GM13977 (cell line): ENCODE results near the gene RHOT2.
"Not testable (repeated sequence)": the region's sequence is repeated elsewhere in the genome, so short reads cannot be mapped to it uniquely, and the experiment has no call there.

Experiments used
- DNase-seq: peaks from one replicate; pipeline ENCODE4 v3.0.0; 2012; ENCODE audit warnings: low spot score
- in situ Hi-C: fragments of 300-500 bp; cut with MboI; formaldehyde crosslinking; loops from one replicate; pipeline ENCODE4 v1.12.0; 2022; ENCODE audit warnings: low sequenced_read_pairs, low pct_unique_long_range_greater_than_20kb, mixed read lengths, inconsistent platforms; ENCODE audit not compliant: unreplicated experiment
- TF ChIP-seq, protein P1 (sequence below): IDR thresholded peaks from 2 replicates; pipeline ENCODE4 v1.5.1; 2012; ENCODE audit warnings: mild to moderate bottlenecking, control low read depth; ENCODE audit not compliant: insufficient read depth; ENCODE audit errors: extremely low read depth, missing control alignments

The RHOT2 gene

DNA sequence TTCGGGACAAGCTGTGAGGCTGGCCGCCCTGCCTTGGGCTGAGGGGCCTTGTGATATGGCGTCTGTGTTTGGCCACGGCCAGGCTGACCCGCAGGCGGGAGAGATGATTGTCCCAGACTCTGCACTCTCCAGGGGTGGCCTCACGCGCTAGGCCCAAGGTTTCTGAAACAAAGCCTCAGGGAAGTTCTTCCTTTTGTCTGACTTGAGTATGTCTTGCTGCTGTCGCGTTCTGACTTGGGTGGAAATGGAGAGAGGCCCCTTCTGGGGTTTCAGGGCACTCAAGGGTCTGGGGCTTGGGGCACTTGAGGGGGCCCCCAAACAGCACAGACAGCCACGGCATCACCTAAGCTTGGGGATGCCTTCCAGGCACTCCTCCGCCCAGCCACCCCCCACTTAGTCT, 43.2 kb downstream of the RHOT2 start:
- in situ Hi-C loops = loop anchor here (5.0 kb wide), 1 partner anchor 76 kb away; the partner anchor contains the start of genes CHTF18 and RPUSD1
- TF ChIP-seq, protein P1, sequence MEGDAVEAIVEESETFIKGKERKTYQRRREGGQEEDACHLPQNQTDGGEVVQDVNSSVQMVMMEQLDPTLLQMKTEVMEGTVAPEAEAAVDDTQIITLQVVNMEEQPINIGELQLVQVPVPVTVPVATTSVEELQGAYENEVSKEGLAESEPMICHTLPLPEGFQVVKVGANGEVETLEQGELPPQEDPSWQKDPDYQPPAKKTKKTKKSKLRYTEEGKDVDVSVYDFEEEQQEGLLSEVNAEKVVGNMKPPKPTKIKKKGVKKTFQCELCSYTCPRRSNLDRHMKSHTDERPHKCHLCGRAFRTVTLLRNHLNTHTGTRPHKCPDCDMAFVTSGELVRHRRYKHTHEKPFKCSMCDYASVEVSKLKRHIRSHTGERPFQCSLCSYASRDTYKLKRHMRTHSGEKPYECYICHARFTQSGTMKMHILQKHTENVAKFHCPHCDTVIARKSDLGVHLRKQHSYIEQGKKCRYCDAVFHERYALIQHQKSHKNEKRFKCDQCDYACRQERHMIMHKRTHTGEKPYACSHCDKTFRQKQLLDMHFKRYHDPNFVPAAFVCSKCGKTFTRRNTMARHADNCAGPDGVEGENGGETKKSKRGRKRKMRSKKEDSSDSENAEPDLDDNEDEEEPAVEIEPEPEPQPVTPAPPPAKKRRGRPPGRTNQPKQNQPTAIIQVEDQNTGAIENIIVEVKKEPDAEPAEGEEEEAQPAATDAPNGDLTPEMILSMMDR = no peak
- no peak for DNase-seq

DNA sequence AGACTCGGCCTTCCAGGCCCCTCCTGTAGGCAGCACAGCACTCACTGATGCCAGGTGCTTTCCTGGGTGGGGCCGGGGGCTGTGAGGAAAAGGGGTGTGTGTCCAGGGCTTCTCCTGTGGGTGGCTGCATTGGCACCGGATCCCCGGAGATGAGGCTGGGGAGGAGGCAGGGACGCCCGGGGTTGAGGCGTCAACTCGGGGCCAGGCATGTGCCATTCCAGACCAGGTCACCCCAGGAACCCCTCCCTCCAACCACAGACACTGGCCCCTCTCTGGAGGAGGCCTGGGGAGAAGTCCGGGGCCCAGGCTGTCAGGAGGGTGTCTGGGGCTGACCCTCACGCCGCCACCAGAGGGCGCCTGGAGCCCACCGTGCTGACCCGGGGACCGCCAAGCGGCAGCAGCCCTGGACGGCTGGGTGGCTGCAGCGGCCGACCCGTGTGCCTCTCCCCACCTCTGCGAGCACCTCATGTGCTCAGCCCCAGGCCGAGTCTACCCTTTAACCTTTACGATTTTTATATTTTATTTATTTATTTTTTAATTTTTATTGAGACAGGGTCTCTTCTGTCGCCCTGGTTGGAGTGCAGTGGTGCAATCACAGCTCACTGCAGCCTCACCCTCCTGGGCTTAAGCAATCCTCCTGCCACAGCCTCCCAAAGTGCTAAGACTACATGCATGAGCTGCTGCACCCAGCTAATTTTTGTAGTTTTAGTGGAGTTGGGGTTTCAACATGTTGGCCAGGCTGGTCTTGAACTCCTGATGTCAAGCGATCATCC, 43.8 kb downstream of the RHOT2 start:
- in situ Hi-C loops = loop anchor here (5.0 kb wide), 1 partner anchor 76 kb away; the partner anchor contains the start of genes CHTF18 and RPUSD1
- peak; percentile 95 for DNase-seq
- TF ChIP-seq, protein P1 = peak; percentile 98

DNA sequence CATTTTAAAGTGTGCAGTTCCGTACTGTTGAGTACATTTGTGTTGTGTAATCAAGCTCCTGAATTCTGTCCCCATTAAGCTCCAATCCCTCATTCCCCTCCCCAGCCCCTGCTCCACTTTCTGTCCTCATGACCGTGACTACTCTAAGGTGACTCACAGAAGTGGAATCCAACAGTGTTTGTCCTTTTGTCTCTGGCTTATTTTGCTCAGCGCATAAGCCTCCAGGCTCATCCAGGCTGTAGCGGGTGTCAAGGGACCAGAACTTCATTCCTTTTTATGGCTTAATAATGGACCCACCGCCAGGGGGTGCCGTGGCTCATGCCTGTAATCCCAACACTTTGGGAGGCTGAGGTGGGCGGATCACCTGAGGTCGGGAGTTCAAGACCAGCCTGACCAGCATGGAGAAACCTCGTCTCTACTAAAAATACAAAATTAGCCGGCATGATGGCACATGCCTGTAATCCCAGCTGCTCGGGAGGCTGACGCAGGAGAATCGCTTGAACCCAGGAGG, 44.9 kb downstream of the RHOT2 start:
- in situ Hi-C loops = loop anchor here (5.0 kb wide), 1 partner anchor 75 kb away; the partner anchor contains the start of genes CHTF18 and RPUSD1
- not testable (repeated sequence) for DNase-seq
- TF ChIP-seq, protein P1 = peak; percentile 50

DNA sequence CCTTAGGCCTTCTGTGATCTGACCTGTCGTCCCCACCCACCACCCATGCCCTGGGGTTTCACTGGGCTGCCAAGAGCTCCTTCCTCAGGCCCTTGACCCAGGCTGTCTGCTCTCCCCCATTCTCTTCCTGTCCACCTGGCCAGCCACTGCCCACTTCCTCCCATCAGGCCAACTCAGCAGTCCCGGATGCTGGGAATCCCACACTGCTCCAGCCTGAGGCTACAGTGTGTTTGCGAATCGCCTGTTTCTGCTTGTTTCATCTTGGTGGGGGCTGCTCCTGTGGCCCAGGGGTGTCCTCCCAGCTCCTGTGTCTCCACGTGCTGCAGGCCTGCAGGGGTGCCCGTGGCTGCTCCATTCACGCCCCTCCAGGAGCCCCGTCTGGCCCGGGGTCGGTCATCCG, 46.1 kb downstream of the RHOT2 start:
- no peak for DNase-seq
- TF ChIP-seq, protein P1 = no peak
- in situ Hi-C loops = loop anchor here (5.0 kb wide), 1 partner anchor 73 kb away; the partner anchor contains the start of genes CHTF18 and RPUSD1

DNA sequence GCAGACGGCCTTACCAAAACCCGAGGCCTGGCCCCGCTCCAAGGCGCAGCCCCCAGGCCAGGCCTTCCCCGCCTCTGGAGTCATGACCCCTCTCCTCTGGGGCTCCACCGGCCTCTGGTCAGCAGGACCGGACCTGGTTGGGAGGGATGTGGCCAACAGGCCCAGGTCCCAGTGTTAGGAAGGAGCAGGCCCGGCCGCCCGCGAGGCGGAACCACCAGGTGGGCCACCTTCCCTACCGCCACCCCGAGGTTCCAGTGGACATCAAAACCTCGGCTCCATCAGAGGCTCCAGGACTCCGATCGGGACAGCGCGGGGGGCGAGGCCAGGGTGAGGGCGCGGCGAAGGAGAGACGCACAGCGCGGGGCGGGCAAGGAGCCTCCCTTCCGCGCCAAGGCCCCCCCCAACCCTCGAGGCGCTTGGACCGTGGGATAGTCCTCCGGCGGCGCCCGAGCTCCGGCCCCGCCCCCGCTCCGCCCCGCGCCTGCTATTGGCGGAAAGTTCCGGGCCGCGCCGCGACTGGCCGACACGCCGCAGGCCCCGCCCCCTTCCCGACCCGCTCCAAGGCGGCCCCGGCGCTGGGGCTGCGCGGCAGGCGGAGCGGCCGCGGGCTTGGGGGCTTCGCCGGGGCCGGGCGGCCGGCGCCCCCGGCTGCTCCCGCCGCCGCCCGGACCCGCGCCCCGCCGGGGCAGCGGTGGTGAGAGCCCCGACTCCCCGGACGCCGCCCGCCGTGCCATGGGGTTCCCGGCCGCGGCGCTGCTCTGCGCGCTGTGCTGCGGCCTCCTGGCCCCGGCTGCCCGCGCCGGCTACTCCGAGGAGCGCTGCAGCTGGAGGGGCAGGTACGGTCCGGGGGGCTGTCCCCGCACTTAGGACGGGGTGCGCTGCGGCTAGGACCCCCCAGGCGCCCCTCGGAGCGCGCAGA, 46.9 kb downstream of the RHOT2 start, which contains the start of gene METRN:
Gene METRN (plus strand): TSS at position 561 of the 919 bp plus-strand sequence. CDS start 172 bp downstream, at position 733.
- TF ChIP-seq, protein P1 = no peak
- in situ Hi-C loops = loop anchor here (5.0 kb wide), 1 partner anchor 72 kb away; the partner anchor contains the start of genes CHTF18 and RPUSD1
- DNase-seq = peak; percentile 98
